GM06990 (cell line): ENCODE results near the gene CD8A.

Experiments used
- DNase-seq: peaks from one replicate; pipeline ENCODE4 v3.0.0-alpha.2; 2011; ENCODE audit not compliant: insufficient read length; ENCODE audit errors: extremely low read depth
- H3K27me3 ChIP-seq: replicated peaks from 2 replicates; pipeline ENCODE4 v1.6.0; 2011; ENCODE audit warnings: low read length; ENCODE audit not compliant: control insufficient read depth, insufficient read depth
- H3K36me3 ChIP-seq: 2 replicates; pipeline ENCODE4 v1.5.1; 2011; ENCODE audit warnings: low read length; ENCODE audit not compliant: control insufficient read depth, insufficient read depth
- H3K4me3 ChIP-seq: replicated peaks from 2 replicates; pipeline ENCODE4 v1.5.1; 2011; ENCODE audit warnings: low read depth, mild to moderate bottlenecking, control low read depth, low read length
- TF ChIP-seq, protein P1 (sequence below): IDR thresholded peaks from 2 replicates; pipeline ENCODE4 v1.5.1; 2011; ENCODE audit warnings: low read length, control low read depth, mild to moderate bottlenecking, inconsistent platforms; ENCODE audit not compliant: insufficient read depth, poor library complexity, severe bottlenecking

Gene CD8A

GRCh38 chr2:86815611-86816010 lies 24.9 kb upstream of the CD8A start:
- no peak overlapping the region for H3K4me3 ChIP-seq
- no peaks in the 10 kb centered on the region for H3K36me3 ChIP-seq
- H3K27me3 ChIP-seq = no peaks in the 10 kb centered on the region; the same call in 1 of the 2 replicates
- TF ChIP-seq, protein P1, sequence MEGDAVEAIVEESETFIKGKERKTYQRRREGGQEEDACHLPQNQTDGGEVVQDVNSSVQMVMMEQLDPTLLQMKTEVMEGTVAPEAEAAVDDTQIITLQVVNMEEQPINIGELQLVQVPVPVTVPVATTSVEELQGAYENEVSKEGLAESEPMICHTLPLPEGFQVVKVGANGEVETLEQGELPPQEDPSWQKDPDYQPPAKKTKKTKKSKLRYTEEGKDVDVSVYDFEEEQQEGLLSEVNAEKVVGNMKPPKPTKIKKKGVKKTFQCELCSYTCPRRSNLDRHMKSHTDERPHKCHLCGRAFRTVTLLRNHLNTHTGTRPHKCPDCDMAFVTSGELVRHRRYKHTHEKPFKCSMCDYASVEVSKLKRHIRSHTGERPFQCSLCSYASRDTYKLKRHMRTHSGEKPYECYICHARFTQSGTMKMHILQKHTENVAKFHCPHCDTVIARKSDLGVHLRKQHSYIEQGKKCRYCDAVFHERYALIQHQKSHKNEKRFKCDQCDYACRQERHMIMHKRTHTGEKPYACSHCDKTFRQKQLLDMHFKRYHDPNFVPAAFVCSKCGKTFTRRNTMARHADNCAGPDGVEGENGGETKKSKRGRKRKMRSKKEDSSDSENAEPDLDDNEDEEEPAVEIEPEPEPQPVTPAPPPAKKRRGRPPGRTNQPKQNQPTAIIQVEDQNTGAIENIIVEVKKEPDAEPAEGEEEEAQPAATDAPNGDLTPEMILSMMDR = no peak
- no peak for DNase-seq

DNA sequence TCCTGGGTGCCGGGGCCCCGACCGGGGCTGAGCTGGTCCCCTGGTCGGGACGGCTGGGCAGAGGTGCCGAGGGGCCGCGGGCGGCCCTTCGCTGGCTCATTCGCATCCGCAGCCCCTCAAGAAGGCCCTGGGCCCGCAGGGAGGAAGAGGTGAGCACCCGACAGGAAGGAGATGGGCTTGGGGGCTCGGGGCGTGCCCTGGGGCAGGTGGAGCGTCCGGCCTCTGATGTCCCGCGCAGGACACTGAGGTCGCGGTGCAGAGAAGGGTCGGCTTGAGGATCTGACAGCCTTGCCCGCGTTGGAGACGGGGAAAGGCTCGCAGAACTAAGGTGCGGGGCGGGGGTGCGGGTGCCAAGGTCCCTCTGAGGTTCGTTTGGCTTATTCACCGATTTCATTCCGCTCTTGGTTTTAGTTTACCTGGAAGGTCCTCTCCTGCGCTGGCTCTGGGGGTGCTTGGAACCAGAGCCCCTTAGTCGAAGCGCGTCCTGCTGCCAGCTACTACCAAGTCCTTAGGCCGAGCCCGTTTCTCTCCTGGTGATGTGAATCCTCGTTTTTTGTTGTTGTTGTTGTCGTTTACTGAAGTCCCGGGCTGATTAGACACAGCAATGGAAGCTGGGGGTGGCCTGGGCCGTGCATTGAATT lies 18.9 kb upstream of the CD8A start:
- TF ChIP-seq, protein P1 = no peak
- H3K4me3 ChIP-seq = no peak overlapping the region
- no peak for DNase-seq
- no peaks in the 10 kb centered on the region for H3K36me3 ChIP-seq
- H3K27me3 ChIP-seq = no peaks in the 10 kb centered on the region; the same call in 1 of the 2 replicates

GRCh38 chr2:86808315-86809161 lies 17.8 kb upstream of the CD8A start:
- Histone ChIP-seq H3K27me3 (no peaks in the 10 kb centered on the region; the same call in 1 of the 2 replicates), H3K36me3 (no peaks in the 10 kb centered on the region), H3K4me3 (peak overlapping the region; percentile 52)
- TF ChIP-seq, protein P1 = peak; percentile 95
- peak; percentile 82 for DNase-seq

DNA sequence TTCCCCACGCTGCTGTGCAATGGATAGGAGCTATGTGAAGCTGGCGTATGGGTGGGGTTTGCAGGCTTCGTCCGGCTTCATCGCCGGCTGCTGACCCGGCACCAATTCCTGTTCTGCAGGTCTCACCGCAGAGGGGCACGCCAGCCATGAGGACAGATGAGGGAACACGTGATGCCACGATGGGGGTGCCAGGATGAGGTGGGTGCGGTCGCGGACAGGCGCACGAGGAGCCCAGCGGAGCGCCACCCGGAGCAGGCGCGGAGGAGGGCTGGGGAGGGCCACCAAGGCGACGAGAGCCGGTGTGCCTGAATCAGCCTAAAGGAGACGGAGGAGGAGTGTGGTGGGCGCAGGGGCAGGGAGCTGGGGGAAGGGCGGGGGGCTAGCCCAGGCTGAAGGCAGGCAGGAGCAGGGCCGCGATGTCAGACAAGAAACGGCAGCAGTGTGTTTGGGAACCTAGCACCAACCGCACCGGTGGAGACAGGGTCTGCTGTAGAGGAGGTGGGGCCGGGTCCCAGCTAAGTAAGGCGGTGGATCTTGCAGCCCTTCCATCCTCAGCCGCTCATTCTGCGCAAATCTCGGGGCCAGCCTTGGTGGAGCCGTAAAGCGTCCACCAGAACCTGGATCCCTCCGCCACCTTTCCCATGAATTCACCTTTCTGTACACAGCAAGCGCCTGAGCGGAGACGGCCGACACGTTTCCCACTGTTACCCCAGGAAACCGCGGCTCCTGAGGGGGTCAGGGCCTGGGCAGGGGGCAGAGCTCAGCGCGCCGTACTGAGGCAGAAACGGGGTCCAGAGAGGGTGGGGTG lies 17.0 kb upstream of the CD8A start:
- TF ChIP-seq, protein P1 = peak; percentile 19
- H3K27me3 ChIP-seq = no peaks in the 10 kb centered on the region; the same call in 1 of the 2 replicates
- no peaks in the 10 kb centered on the region for H3K36me3 ChIP-seq
- peak overlapping the region; percentile 52 for H3K4me3 ChIP-seq
- peak; percentile 23 for DNase-seq

DNA sequence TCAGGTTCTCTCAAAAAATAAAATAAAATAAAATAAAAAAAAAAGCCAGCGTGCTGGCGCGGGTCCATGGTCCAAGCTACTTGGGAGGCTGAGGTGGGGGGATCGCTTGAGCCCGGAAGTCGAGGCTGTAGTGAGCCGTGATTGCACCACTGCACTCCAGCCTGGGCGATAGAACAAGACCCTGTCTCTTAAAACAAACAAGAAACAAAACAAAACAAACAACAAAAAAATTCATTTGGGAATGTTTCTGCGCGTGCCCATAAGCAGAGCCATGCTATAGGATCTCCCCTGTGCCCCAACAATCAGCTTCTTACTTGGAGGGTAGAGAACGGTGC lies 16.4 kb upstream of the CD8A start:
- Histone ChIP-seq H3K4me3 (peak overlapping the region; percentile 52), H3K27me3 (no peaks in the 10 kb centered on the region; the same call in 1 of the 2 replicates), H3K36me3 (no peaks in the 10 kb centered on the region)
- DNase-seq = no peak
- TF ChIP-seq, protein P1 = no peak
